GM18511 (cell line): ENCODE measurements around the gene SLC26A1.
"Not testable (repeated sequence)": the region's sequence is repeated elsewhere in the genome, so short reads cannot be mapped to it uniquely, and the experiment has no call there.

Experiments
- ATAC-seq: cut with Tn5 transposase; IDR thresholded peaks from one replicate; pipeline ENCODE4 v1.9.1; 2021; ENCODE audit warnings: mild to moderate bottlenecking, moderate library complexity; ENCODE audit not compliant: unreplicated experiment

Gene SLC26A1

DNA sequence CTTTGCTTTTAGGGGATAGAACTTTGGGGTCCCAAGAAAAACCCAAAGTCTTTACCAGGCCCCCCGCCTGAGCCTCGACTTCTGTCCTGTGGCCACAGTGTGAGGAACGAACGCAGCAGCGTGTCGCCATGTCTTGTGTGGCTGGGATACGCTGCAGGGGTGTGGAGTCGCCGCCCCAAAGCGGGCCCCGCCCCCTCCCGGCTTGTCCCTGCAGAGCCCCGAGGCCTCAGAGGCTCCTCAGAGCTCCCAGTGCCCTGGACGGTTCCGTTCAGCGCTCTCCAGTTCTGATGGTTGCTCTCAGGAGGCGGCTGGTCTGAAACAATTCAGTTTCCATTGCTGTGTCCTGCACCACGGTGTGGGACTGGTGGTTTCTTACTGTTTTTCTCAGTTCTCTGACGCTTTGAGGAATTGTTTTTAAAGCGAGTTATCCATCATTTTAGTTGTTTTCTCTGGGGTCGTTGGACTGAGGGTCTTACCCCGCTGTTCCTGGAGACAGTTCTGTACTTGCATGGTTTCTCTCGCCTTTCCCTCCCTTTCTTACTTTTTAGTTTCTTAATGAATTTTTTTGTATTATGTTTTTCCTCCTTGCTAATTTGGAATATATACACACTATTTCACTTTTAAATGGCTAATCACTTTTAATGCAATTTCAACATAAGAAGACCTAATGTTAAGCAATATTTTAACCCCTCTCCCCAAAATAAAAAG is 7.9 kb downstream of the SLC26A1 start:
- no peak for ATAC-seq

- ATAC-seq = no peak
These were observed 8.7 kb downstream of the SLC26A1 start for GRCh38 chr4:984336-985054.

- no peak for ATAC-seq
These were observed 10.4 kb downstream of the SLC26A1 start for GRCh38 chr4:982814-983213.

- ATAC-seq = no peak
These were observed 10.9 kb downstream of the SLC26A1 start for GRCh38 chr4:982291-982690.

- ATAC-seq = no peak
These were observed 14.1 kb downstream of the SLC26A1 start for GRCh38 chr4:978957-979701.

DNA sequence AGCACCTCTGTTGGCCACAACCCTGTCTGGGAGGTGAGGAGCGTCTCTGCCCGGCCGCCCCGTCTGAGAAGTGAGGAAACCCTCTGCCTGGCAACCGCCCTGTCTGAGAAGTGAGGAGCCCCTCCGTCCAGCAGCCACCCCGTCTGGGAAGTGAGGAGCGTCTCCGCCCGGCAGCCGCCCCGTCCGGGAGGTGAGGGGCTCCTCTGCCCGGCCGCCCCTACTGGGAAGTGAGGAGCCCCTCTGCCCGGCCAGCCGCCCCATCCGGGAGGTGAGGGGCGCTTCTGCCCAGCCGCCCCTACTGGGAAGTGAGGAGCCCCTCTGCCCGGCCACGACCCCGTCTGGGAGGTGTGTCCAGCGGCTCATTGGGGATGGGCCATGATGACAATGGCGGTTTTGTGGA is 17.2 kb downstream of the SLC26A1 start:
- ATAC-seq = not testable (repeated sequence)

DNA sequence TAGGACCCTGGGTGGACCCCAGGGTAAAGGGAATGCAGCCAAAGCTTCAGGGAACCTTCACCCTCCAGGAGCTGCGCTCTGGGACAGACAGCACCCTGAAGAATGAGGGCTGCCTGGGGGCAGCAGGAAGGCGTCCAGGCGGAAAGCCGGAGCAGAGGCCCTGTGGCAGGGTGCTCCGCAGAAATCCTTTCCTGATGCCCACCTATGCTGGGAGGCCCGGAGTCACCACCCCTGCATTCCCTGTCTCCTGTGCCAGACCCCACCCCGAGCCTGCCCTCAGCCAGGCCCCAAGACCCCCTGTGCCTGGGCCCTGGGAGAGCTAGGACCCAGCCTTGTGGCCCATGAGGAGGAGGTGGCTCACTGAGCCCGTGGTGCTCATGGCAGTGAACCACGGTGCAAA is 18.5 kb downstream of the SLC26A1 start:
- ATAC-seq = no peak

GRCh38 chr4:973431-974397 is 19.5 kb downstream of the SLC26A1 start, which contains the start of gene DGKQ:
TSS of gene DGKQ (minus strand) at chr4:973569. CDS start at chr4:973482, 87 bp downstream.
- peak; percentile 71 for ATAC-seq

DNA sequence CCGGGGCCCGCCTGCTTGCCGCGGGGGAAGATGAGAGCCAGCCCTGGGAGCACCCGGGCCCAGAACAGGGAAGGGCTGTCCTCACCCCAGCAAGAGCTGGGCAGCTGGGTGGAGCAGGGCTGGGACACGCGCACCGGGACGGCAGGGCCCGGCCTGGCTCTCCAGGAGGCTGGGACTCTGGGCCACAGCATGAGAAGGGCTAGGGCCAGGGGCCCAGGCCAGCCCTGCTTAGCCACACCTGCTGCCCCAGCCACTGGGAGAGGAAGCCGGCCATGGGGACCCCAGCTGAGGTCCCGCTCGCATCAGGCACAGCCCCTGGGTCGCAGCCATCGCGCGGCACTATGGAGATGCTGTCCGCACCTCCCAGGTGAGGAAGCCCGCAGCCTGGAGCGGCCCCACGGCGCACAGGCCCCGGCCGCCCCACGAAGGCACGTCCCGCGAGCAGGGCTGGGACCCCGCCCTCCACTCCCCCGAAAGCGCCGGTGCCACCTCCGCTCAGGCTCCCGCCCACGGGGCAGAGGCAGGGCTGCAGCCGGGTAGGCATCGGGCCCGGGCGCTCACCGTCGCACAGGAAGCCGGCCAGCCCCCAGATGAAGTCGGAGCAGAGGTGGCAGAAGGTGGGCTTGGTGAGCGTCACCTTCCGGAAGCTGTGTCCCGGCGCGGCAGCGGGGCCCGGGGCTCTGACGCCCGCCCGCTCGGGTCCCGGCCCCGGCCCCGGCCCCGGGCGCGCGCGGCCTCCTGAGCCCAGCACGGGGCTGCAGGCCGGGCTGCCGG is 20.4 kb downstream of the SLC26A1 start:
- peak; percentile 59 for ATAC-seq

DNA sequence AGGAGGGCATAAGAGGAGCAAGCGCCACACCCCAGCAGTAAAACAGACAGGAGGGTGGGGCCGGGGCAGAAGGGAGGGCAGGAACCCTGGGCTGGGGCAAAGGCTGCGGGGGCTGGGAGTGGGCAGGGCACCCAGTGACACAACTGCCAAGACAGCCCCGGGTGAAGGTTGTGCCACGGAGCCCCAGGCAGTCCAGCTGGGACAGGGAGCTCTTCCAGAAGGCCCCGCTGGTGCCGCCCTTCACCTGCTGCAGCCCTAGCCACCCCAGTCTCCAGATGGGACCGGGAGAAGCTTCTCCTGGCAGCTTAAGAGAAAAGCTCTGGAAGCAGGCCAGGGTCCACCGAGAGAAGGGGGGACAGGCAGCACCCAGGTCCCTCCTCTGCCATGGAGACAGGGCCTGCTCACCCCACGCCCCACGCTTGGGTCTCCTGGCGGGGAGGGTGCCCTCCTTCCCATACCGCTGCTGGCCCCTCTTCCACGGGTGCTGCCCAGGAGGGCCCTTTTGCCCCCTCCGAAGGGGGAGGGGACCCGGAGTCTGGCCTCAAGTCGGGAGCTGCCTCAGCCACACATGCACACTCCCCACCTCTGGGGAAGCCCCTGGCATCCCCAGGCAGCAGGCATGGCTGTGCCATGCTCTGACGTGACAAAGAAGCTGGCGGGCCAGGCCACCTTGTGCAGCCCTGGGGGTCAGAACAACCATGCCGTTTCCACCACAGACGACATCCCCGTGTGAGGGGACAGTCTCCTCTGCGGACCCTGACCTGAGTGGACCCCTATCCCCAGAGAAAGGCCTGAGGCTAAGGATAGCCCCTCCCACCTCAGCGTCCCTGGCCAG is 21.3 kb downstream of the SLC26A1 start:
- ATAC-seq = no peak

GRCh38 chr4:970854-971520 is 22.2 kb downstream of the SLC26A1 start:
- no peak for ATAC-seq

DNA sequence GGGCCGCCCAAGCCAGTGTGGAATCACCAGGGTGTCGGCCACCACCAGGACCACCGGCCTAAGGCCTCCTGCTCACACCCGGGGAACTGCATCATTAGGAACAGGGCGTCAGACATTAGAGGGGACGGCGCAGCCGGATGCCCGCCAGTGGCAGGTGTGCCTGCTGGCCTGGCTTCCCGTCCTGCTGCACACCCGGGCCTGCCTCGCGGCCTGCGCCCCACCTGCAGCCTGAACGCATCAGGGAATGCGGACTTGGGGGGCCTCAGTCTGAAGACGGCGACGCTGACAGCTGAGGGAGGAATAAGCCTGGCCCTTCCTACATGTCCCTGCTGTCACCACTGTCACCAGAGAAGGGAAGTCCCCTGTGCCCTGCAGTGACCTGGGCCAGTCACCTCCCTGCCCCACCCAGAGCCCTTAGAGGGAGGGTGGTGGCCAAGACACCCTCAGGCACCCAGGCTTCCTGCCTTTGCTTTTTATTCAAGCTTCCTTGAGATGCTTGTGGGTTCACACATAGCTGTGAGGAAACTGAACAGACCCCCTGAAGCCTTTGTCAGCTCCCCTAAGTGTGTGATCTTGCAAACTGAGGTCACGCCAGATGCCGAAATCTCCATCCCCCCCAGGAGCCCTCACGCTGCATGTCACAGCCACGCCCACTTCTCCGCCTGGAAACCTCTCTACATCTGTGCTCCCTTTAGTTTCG is 23.0 kb downstream of the SLC26A1 start:
- no peak for ATAC-seq

GRCh38 chr4:968621-969394 is 24.4 kb downstream of the SLC26A1 start:
- ATAC-seq = no peak

DNA sequence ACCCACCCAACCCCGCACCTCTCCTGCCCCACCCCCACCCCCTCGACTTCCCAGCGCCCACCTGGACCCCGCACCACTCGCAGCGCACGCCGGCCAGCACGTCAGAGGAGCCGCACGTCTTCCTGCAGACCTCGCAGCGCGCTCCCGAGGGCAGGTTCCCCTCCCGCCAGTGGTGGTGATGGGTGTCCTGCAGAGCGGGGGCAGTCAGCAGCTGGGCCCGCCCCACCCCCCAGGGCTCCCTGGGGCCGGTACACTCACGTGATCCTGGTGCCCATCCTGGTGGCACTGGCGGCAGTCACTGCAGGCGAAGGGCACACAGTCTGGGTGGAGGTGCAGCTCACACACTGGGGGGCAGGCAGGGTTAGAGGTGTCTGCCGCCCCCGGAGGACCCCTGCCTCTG is 25.0 kb downstream of the SLC26A1 start:
- no peak for ATAC-seq

- ATAC-seq = no peak
These were observed 25.8 kb downstream of the SLC26A1 start for GRCh38 chr4:967113-968104.
